Naive thymus-derived CD8-positive, alpha-beta T cell (primary cell): ENCODE measurements around the gene HDAC4. TPM values are rescaled to one million over a fixed set of nuclear protein-coding genes. Genes with fewer than 3 reads are reported as not detected.
A peak's percentile ranks its signal among the peaks of the same experiment; 100 is the strongest.

Experiments used
- ATAC-seq, 2 donors: fragments of 150-1000 bp; cut with Tn5 transposase in 1 of 2; sonication (Bioruptor Pico), chemical (Tn5 transposase) in 1 of 2; 1 replicate in 1 of 2; 2 replicates in 1 of 2; pipeline ENCODE4 v1.10.0; 2021; ENCODE audit warnings: mild to moderate bottlenecking in 2 of 2, moderate library complexity in 2 of 2
- POLR2A ChIA-PET: fragments of 350-600 bp; sonication (Branson Sonifier 250); formaldehyde crosslinking; loops from one replicate; lab custom pipeline; 2021; ENCODE audit warnings: antibody characterized with exemption; lab: Charles Lee
- DNase-seq, 10 donors: peaks; one replicate each; pipeline versions ENCODE4 v3.0.0 to v3.0.0-alpha.2; 2020 to 2022
- H3K27ac Mint-ChIP-seq, 10 donors: one replicate each; pipeline ENCODE4 v1.8.0; 2020 to 2022; ENCODE audit warnings: mild to moderate bottlenecking in 10 of 10, mixed read lengths in 10 of 10, moderate library complexity in 4 of 10, inconsistent platforms in 1 of 10
- H3K27me3 Mint-ChIP-seq, 5 donors: one replicate each; pipeline ENCODE4 v1.8.0; 2021 to 2022; ENCODE audit warnings: mixed read lengths in 5 of 5
- H3K36me3 Mint-ChIP-seq, 3 donors: one replicate each; pipeline ENCODE4 v1.8.0; 2020 to 2022; ENCODE audit warnings: mixed read lengths in 3 of 3, mild to moderate bottlenecking in 2 of 3, inconsistent platforms in 1 of 3
- H3K4me1 Mint-ChIP-seq, 4 donors: one replicate each; pipeline ENCODE4 v1.8.0; 2021 to 2022; ENCODE audit warnings: mixed read lengths in 4 of 4
- H3K4me3 Mint-ChIP-seq, 10 donors: one replicate each; pipeline ENCODE4 v1.8.0; 2020 to 2022; ENCODE audit warnings: mild to moderate bottlenecking in 10 of 10, mixed read lengths in 10 of 10, moderate library complexity in 6 of 10, inconsistent platforms in 1 of 10
- H3K9me3 Mint-ChIP-seq, 9 donors: one replicate each; pipeline ENCODE4 v1.8.0; 2020 to 2022; ENCODE audit warnings: mixed read lengths in 9 of 9, mild to moderate bottlenecking in 3 of 9, inconsistent platforms in 1 of 9, moderate library complexity in 1 of 9
- polyA plus RNA-seq, 3 donors: library from polyadenylated mRNA; unstranded; fragments of 300-500 nt; fragmentation: Illumina TruSeq; gene quantifications; one replicate each; pipeline ENCODE4 v1.2.3, GENCODE V29; 2021
- total RNA-seq, 8 experiments: library from RNA in 2 of 8; stranded (reverse) in 2 of 8; gene quantifications; one replicate each; pipeline ENCODE4 v1.2.3 and lab custom pipeline; 2021 to 2026

HDAC4 gene
- total and polyA plus RNA-seq, 5 experiments from 2014 or later: 2.8 to 37.3 (median 10.1) TPM

DNA sequence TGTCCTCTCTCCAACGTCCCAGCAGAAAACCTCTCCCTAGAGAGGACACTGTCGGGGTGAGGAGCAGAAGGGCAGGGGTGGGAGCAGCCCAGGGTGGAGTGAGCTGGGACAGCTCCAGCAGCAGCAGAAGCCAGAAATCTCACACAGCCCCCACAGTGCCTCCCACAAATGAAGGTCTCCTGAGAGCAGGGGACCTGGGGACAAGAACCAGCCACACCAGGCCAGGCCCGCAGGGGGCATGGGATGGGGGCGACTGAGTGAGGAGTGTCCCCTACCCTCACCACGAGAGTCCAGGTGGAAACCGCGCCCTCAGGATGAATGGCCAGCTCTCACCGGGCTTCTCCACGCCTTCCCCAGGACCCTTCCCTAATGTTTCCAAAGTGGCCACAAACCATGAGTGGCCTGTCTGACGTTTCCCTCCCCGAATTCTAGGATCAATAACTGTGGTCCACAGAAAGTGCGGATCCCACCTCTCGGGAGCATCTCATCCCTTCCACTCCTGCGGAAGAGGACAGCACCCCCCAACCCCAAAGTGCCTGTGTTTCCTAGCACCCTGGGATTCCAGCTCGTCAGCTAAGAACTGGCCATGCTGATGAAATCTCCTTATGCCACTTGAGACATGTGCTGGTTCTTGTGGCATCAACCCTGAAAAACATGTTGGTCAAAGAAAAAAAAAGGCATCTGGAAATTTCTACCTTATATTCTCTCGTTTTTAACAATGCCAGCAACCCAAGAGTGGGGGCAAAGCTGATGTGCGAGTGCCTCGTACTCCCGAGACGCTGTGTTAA lies 121.1 kb downstream of the HDAC4 start:
- POLR2A ChIA-PET: interaction anchor here (0.8 to 1.1 kb wide), 2 partner anchors 12 to 16 kb away, joined by 3 read pairs; no protein-coding TSS in a partner anchor
- ATAC-seq (no peak), DNase-seq (no peak)
- H3K9me3 Mint-ChIP-seq: no peaks in the 10 kb centered on the region
- H3K4me3 Mint-ChIP-seq: no peak overlapping the region
- no peaks in the 10 kb centered on the region for H3K36me3 Mint-ChIP-seq
- H3K27ac Mint-ChIP-seq: peak overlapping the region in 5 of 10 donors; percentile 27 to 60 (median 51)
- peaks cover 22 to 51% (median 40%) of the 10 kb centered on the region in 4 donors for H3K4me1 Mint-ChIP-seq
- H3K27me3 Mint-ChIP-seq: no peaks in the 10 kb centered on the region

DNA sequence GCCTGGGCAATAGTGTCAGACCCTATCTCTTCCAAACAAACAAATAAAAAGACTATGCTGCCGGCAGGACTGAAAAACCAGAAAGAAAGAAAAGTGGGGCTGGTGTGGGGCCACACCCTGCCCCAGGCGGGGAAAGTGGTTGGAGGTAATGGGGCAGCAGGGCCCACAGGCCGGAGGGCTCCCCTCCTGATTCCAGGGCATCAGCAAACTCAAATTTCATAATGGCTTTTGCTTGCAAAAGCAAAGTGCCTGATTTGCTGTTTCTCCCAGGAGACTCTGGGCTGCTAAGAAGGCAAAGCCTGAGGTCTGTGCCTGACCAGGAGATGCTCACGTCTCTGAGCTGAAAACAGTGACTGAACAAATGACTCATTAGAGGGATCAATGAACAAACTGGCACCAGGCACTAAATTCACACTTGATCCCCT lies 121.9 kb downstream of the HDAC4 start:
- Mint-ChIP-seq H3K36me3 (no peaks in the 10 kb centered on the region), H3K27ac (peak overlapping the region in 8 of 10 donors; percentile 4 to 89 (median 52)), H3K4me1 (peaks cover 22 to 52% (median 43%) of the 10 kb centered on the region in 4 donors), H3K27me3 (no peaks in the 10 kb centered on the region), H3K9me3 (no peaks in the 10 kb centered on the region), H3K4me3 (no peak overlapping the region)
- DNase-seq: no peak
- POLR2A ChIA-PET: interaction anchor here (0.8 to 1.1 kb wide), 3 partner anchors 9 to 17 kb away, joined by 3 to 4 read pairs (median 3); no protein-coding TSS in a partner anchor
- no peak for ATAC-seq

DNA sequence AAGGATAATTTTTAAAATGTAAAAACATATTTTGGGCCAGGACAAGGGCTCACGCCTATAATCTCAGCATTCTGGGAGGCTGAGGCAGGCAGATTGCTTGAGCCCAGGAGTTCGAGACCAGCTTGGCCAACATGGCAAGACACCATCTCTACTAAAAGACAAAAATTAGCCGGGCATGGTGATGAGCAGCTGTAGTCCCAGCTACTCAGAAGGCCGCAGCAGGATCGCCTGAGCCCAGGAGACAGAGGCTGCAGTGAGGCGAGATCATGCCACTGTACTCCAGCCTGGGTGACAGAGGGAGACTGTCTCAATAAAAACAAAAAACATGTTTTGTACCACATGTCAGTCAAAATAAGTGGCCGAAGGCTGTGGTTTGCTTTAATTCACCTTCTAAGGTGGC lies 122.5 kb downstream of the HDAC4 start:
- POLR2A ChIA-PET: interaction anchor here (0.8 to 1.7 kb wide), 3 partner anchors 9 to 10 kb away, joined by 3 to 5 read pairs (median 4); no protein-coding TSS in a partner anchor
- no peak for ATAC-seq
- no peaks in the 10 kb centered on the region for H3K9me3 Mint-ChIP-seq
- no peak for DNase-seq
- peaks cover 26 to 55% (median 46%) of the 10 kb centered on the region in 4 donors for H3K4me1 Mint-ChIP-seq
- no peaks in the 10 kb centered on the region for H3K27me3 Mint-ChIP-seq
- no peak overlapping the region for H3K4me3 Mint-ChIP-seq
- H3K36me3 Mint-ChIP-seq: peaks cover 0 to under 1% (median 0%) of the 10 kb centered on the region in 3 donors
- H3K27ac Mint-ChIP-seq: peak overlapping the region in 6 of 10 donors; percentile 7 to 90 (median 46)

DNA sequence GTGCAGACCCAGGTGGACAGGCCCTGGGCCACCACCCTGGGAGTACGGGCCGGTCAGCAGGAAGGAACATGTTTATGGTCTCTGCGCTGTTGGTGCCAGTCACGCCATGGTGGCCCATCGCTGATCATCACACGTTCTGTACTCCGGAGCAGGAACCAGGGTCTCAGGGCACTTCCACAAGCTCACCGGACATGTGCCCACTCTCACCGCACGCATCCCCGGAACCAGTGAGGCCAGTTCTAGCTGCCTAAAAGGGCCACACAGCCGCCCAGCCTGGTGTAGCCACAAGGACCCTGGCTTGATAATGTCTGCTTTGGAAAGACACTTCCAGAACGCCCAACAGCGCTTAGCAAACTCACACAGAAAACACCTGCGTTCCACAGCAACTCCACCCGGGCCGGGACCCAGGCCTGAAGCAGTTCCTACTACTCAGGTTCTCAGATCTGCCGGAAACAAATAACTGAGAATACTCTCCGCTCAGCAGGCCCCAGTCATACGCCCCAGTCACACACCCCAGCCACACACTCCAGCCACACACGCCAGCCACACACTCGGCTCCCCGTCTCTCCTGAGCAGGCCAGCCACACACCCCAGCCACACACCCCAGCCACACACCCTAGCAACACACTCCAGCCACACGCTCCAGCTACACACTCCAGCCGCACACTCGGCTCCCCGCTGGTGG lies 123.3 kb downstream of the HDAC4 start:
- POLR2A ChIA-PET: interaction anchor here (0.7 to 1.7 kb wide), 4 partner anchors 9 to 25 kb away, joined by 3 to 5 read pairs (median 4); no protein-coding TSS in a partner anchor
- H3K27ac Mint-ChIP-seq: peak overlapping the region in 9 of 10 donors; percentile 11 to 90 (median 59)
- peak overlapping the region in 2 of 10 donors; percentile 34 to 50 for H3K4me3 Mint-ChIP-seq
- H3K9me3 Mint-ChIP-seq: no peaks in the 10 kb centered on the region
- H3K27me3 Mint-ChIP-seq: no peaks in the 10 kb centered on the region
- DNase-seq: no peak
- peaks cover 0 to 1% (median 0%) of the 10 kb centered on the region in 3 donors for H3K36me3 Mint-ChIP-seq
- peaks cover 34 to 63% (median 54%) of the 10 kb centered on the region in 4 donors for H3K4me1 Mint-ChIP-seq
- no peak for ATAC-seq

DNA sequence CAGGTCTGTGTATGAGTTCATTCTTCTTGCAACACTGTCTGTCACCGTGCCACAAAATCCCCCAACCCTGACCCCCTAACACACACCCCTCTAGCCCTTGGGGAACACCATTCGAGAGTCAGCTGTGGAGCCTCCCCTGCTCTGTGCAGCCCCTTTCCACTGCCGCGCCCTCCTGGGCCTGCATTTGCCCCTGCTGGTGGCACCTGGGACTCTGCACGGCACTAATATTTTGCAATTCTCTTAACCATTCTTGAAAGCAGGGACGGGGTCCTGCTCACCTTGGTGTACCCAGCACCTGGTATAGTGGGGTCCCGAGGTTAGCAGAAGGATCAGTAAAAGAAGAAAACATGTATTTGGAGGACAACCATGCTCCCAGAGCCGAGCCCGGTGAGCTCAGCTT lies 124.0 kb downstream of the HDAC4 start:
- POLR2A ChIA-PET: interaction anchor here (0.8 to 1.7 kb wide), 4 partner anchors 9 to 19 kb away, joined by 3 to 5 read pairs (median 4); no protein-coding TSS in a partner anchor
- no peaks in the 10 kb centered on the region for H3K9me3 Mint-ChIP-seq
- peaks cover 0 to 1% (median 0%) of the 10 kb centered on the region in 3 donors for H3K36me3 Mint-ChIP-seq
- H3K4me3 Mint-ChIP-seq: peak overlapping the region in 2 of 10 donors; percentile 26 to 33
- ATAC-seq: no peak
- no peak for DNase-seq
- H3K4me1 Mint-ChIP-seq: peaks cover 37 to 70% (median 61%) of the 10 kb centered on the region in 4 donors
- H3K27ac Mint-ChIP-seq: peak overlapping the region in 8 of 10 donors; percentile 10 to 84 (median 71)
- no peaks in the 10 kb centered on the region for H3K27me3 Mint-ChIP-seq

DNA sequence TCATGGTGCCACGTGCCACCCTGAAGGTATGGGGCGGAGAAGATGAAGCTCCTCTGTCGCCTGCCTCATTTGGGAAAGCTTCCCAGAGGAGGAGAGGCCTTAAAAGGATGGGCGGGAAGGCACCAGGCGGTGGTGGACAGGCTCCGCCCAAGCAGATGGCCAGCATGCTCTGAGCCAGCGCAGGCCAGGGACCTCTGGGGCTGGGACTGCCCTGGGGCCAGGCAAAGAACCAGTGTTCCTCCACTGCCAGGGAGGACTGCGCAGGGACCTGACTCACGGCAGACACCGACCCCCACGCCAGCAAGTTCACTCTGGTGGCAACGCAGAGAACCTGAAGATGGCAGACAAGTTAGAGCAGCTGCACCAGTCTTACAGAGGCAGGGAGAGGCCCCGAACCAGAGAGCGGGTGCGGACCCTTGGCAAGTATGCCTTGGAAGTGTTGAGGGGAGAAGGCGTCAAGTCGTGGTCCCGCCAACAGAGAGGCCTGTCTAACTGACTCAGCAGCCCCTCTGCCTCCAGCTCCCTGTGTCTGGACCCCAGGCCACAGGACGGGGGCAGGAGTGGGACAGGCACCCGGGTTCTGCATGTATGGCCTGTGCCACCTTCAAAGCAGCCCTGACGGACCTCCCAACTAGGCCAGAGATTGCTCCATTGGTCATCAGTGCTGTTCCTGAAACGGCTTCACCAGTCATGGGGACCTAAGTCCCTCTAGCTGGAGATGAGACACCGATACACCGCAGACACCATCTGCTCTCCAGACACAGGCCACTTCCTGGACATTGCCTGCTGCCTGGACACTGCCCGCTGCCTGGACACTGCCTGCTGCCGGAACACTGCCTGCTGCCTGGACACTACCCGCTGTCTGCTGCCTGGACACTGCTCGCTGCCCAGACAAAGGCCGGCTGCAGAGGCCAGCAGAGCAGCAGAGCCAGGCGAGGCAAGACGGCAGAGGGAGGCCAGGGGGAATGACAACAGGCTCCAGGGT lies 124.7 kb downstream of the HDAC4 start:
- Mint-ChIP-seq H3K27me3 (no peaks in the 10 kb centered on the region), H3K27ac (peak overlapping the region in 6 of 10 donors; percentile 39 to 95 (median 86)), H3K4me1 (peaks cover 41 to 74% (median 66%) of the 10 kb centered on the region in 4 donors), H3K36me3 (peaks cover 0 to 4% (median 0%) of the 10 kb centered on the region in 3 donors), H3K4me3 (peak overlapping the region in 4 of 10 donors; percentile 52 to 85 (median 70)), H3K9me3 (no peaks in the 10 kb centered on the region)
- ATAC-seq: no peak
- POLR2A ChIA-PET: interaction anchor here (0.8 to 2.7 kb wide), 7 partner anchors 8 to 125 kb away, joined by 3 to 9 read pairs (median 3); partner anchors contain the start of gene HDAC4
- no peak for DNase-seq

DNA sequence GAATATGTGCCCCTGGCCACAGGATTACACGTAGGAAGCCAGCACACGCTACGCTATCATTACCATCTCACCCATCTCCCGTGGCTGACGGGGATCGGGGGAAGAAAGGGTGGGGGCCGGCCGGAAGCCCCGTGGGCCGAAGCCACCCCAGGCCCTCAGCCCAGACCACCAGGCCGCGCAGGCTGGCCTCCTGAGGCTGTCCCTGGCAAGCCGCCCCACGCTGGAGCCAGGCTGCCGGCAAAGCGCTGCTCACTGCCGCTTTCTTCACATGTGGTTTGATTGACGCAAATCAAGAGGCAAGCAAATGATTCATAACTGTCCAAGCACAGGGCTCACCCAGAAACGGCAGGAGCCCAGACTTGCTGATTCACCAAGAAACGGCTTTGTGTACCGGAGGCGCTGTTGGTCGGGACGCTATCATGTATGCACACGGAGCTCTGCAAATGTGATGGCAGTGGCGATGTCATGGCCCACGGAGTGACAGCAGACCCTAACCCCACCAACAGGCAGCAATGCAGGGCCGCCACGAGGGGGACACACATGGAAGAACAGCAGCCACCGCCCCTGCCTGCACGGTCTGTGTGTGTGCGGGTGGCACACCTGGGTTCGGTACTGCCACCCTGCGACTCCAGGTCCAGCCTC lies 125.7 kb downstream of the HDAC4 start:
- POLR2A ChIA-PET: interaction anchor here (0.5 to 2.7 kb wide), 6 partner anchors 11 to 126 kb away, joined by 3 to 9 read pairs (median 4); partner anchors contain the start of gene HDAC4
- Mint-ChIP-seq H3K27me3 (no peaks in the 10 kb centered on the region), H3K36me3 (peaks cover 0 to 4% (median 0%) of the 10 kb centered on the region in 3 donors), H3K27ac (peak overlapping the region; percentile 70 to 96 (median 90)), H3K4me1 (peaks cover 42 to 80% (median 71%) of the 10 kb centered on the region in 4 donors), H3K4me3 (peak overlapping the region; percentile 50 to 86 (median 74)), H3K9me3 (no peaks in the 10 kb centered on the region)
- DNase-seq (peak; percentile 48 to 89 (median 72)), ATAC-seq (peak; percentile 94)

DNA sequence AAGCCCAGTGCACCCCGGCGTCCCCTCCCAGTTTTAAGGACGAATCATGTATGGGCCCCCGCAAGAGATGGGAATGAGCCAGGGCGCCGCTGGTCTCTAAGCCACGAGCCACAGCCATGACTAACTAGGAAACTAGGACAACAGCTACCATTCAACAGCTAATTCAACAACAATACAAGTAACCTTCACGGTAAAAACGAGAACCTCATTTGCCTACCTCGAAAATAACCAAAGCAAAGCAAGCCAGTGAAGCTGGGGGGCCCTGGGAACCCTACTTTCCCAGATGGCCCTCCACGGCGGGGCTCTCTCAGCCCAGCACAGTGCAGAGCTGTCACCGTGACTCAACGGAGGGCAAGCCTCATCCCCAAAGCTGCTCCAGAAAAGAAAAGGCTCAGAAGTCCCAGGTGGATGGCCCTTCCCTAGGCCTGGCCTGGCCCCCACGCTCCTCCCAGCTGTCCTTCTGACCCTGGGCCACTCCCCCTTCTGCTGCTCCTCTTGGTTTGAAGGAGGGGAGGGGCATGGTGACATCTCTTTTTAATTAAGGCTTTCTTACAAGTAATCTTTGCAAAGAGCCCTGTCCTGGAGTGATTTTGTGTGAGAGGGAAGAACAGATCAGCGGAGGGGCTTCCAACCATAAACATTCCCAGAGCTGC lies 126.3 kb downstream of the HDAC4 start:
- POLR2A ChIA-PET: interaction anchor here (0.5 to 2.7 kb wide), 5 partner anchors 21 to 127 kb away, joined by 3 to 9 read pairs (median 4); partner anchors contain the start of gene HDAC4
- Mint-ChIP-seq H3K9me3 (no peaks in the 10 kb centered on the region), H3K36me3 (peaks cover 0 to 4% (median 0%) of the 10 kb centered on the region in 3 donors), H3K27ac (peak overlapping the region; percentile 4 to 95 (median 84)), H3K27me3 (no peaks in the 10 kb centered on the region), H3K4me1 (peaks cover 49 to 84% (median 78%) of the 10 kb centered on the region in 4 donors), H3K4me3 (peak overlapping the region; percentile 50 to 86 (median 74))
- ATAC-seq (peak; percentile 8 to 10), DNase-seq (no peak)

DNA sequence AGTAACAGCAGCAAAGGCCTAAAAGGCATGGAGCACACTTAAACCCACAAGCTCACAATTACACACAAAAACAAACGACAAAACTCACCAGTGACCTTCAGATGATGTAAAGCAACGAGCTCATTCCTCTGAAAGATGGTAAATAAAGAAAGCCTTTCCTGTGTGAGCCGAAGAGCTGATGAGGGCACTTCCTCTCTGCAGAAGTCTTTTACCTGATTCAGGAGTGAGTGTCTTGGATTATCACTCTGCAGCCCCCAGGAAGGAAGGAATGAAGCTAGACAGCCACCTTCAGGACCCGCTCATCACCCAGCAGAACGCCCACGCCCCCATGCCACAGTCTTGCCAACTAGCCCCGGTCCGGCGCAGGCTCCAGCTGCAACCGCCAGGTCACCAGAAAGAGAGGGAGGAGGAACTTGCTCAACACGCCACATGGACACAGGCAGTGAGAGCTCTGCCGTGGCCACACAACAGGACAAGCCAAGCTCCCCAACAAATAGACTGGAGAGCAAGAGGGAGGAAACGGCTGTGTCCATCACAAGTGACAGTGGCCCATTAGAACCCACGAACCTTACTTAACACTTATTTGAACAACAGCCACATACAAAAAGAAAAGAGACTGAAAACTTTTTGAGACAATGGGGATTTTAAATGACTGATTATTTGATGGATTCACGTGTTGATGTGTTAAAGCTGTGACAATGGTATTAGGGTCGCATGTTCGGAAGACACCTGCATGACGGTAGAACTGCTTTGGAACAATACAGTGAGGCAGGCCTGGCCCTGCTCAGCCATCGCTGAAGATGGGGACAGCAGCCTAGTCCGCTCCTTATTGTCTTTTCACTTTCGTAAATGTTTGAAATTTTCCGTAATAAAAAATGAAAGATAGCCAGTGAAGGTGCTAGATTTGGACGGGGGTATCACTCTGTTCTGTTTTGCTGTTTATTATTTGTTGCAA lies 127.3 kb downstream of the HDAC4 start:
- Mint-ChIP-seq H3K9me3 (no peaks in the 10 kb centered on the region), H3K27me3 (no peaks in the 10 kb centered on the region), H3K4me1 (peaks cover 53 to 86% (median 80%) of the 10 kb centered on the region in 4 donors), H3K36me3 (peaks cover 0 to 4% (median 0%) of the 10 kb centered on the region in 3 donors), H3K4me3 (peak overlapping the region in 9 of 10 donors; percentile 8 to 86 (median 55)), H3K27ac (peak overlapping the region in 9 of 10 donors; percentile 37 to 90 (median 74))
- DNase-seq (no peak), ATAC-seq (no peak)
- POLR2A ChIA-PET: interaction anchor here (0.6 to 2.7 kb wide), 9 partner anchors 10 to 128 kb away, joined by 3 to 9 read pairs (median 3); partner anchors contain the start of gene HDAC4
